DOHH2 (cell line): ENCODE data around the gene SPATA31C1.

Experiments used
- CTCF ChIP-seq: fragments of 200-600 bp; sonication (generic); IDR thresholded peaks from one replicate; pipeline ENCODE4 v1.5.1; 2014; ENCODE audit warnings: antibody characterized with exemption, mild to moderate bottlenecking, low read depth, low read length; ENCODE audit not compliant: poor library complexity, severe bottlenecking
- EZH2phosphoT487 ChIP-seq: fragments of 200-600 bp; sonication (generic); IDR thresholded peaks from 2 replicates; pipeline ENCODE4 v1.6.1; 2017; ENCODE audit warnings: borderline replicate concordance, mild to moderate bottlenecking, antibody characterized with exemption, low read length, moderate library complexity, mixed read lengths

DNA sequence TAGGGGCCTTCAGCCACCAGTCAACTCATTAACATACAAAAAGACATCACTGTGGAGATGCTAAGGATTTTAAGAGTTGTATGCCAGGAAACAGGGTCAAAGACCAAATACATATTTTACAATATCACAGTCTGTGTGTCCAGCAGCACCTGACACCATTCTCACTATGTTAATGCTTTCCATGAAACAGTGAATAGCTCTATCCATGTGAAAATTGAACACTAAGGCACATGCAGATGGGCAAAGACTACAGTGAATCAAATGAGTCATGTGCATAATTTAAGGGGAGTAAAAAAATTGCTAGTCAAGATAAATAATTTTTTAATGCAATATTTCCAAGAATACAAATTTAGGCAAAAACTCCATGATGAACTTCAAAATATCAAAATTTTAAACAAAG lies 42.7 kb upstream of the SPATA31C1 start:
- TF ChIP-seq CTCF (no peak), EZH2phosphoT487 (no peak)
